ENCODE measurements around the gene KIF26A. TPM values are rescaled to one million over a fixed set of nuclear protein-coding genes. Genes with fewer than 3 reads are reported as not detected.

The KIF26A gene
- total RNA-seq, 1 experiment from 2014 or later, result 3.1 TPM

DNA sequence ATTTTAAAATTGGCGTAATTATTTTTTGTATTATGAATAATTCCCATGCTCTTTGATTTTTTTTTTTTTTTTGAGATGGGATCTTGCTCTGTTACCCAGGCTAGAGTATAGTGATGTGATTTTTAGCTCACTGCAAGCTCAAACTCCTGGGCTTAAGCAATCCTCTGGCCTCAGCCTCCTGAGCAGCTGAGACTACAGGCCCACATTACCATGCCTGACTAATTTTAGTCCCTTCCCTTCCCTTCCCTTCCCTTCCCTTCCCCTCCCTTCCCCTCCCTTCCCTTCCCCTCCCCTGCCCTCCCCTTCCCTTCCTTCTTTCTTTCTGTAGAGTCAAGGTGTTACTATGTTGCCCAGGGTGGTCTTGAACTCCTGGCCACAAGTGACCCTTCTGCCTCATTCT, 9.4 kb upstream of the KIF26A start:
- TF ChIP-seq EZH2 (IDR thresholded peaks at IDR 0.05; ENCODE audit: low read length, unreplicated experiment) (no peak), EZH2phosphoT487 (IDR thresholded peaks at IDR 0.05; ENCODE audit: borderline replicate concordance, low read length) (no peak)
- TF ChIP-seq, protein P1, sequence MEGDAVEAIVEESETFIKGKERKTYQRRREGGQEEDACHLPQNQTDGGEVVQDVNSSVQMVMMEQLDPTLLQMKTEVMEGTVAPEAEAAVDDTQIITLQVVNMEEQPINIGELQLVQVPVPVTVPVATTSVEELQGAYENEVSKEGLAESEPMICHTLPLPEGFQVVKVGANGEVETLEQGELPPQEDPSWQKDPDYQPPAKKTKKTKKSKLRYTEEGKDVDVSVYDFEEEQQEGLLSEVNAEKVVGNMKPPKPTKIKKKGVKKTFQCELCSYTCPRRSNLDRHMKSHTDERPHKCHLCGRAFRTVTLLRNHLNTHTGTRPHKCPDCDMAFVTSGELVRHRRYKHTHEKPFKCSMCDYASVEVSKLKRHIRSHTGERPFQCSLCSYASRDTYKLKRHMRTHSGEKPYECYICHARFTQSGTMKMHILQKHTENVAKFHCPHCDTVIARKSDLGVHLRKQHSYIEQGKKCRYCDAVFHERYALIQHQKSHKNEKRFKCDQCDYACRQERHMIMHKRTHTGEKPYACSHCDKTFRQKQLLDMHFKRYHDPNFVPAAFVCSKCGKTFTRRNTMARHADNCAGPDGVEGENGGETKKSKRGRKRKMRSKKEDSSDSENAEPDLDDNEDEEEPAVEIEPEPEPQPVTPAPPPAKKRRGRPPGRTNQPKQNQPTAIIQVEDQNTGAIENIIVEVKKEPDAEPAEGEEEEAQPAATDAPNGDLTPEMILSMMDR (conservative IDR thresholded peaks at IDR 0.05; ENCODE audit: low read depth, low read length), result no peak
- Histone ChIP-seq H3K4me2 (ENCODE audit: low read length) (no peak overlapping the region), H3F3A (ENCODE audit: low read length, unreplicated experiment) (no peaks in the 10 kb centered on the region), H3K79me2 (ENCODE audit: low read length) (no peaks in the 10 kb centered on the region), H3K27ac (ENCODE audit: low read length) (no peak overlapping the region), H3K36me3 (ENCODE audit: low read depth, low read length) (no peaks in the 10 kb centered on the region), H3K9ac (ENCODE audit: low read length) (no peak overlapping the region), H3K4me3 (ENCODE audit: low read length) (no peak overlapping the region), H3K9me3 (ENCODE audit: low read length) (0 out of 2 replicates have a peak, but pooled peaks cover 8% of the 10 kb centered on the region), H4K20me1 (ENCODE audit: low read length) (no peaks in the 10 kb centered on the region), H2AFZ (ENCODE audit: low read length) (no peak overlapping the region), H3K9me2 (replicated peaks; ENCODE audit: low read length) (no peaks in the 10 kb centered on the region), H3K27me3 (ENCODE audit: low read length) (peaks cover 9% of the 10 kb centered on the region; the same call in 1 of the 2 replicates), H3K4me1 (ENCODE audit: insufficient read depth, low read length) (no peaks in the 10 kb centered on the region)
- no peak for ATAC-seq
- POLR2A ChIA-PET (ENCODE audit: unreplicated experiment), result no interaction called here
- DNase-seq, result no peak
- BruUV-seq (replicated peaks), result no TSS peak
- intact Hi-C loops (cut with micrococcal nuclease), result no loop called here
- CTCF ChIA-PET, result interaction anchor here (0.6 to 1.1 kb wide), 2 partner anchors 49 to 51 kb away, joined by 3 read pairs; no protein-coding TSS in a partner anchor

DNA sequence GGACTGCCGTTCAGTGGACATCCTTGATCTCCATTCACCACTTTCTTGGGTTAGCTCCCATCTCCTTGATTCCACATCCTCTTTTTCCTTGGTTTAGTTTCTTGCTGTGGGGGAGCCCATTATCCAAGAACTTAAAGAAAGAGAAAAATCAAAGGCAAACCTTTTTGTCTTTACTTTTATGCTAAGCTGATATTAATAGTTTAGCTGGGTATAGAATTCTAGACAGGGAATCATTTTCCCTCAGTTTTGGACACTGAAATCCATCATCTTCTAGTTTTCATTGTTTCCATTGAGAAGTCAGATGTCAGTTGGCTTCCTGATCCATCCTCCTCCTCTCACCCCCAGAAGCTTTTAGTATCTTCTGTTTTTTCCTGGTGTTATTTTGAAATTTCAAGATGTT, 8.8 kb upstream of the KIF26A start:
- no peaks in the 10 kb centered on the region for H3K9me2 ChIP-seq (replicated peaks; ENCODE audit: low read length)

More for the DNA sequence above, 8.8 kb upstream of the KIF26A start:
- ChIA-PET CTCF (no interaction called here), POLR2A (ENCODE audit: unreplicated experiment) (no interaction called here)
- no peak overlapping the region for H3K9ac ChIP-seq (ENCODE audit: low read length)
- H3K4me2 ChIP-seq (ENCODE audit: low read length), result no peak overlapping the region
- TF ChIP-seq EZH2 (IDR thresholded peaks at IDR 0.05; ENCODE audit: low read length, unreplicated experiment) (no peak), EZH2phosphoT487 (IDR thresholded peaks at IDR 0.05; ENCODE audit: borderline replicate concordance, low read length) (no peak)
- TF ChIP-seq, protein P1 (conservative IDR thresholded peaks at IDR 0.05; ENCODE audit: low read depth, low read length), result no peak
- H3K79me2 ChIP-seq (ENCODE audit: low read length), result no peaks in the 10 kb centered on the region
- intact Hi-C loops (cut with micrococcal nuclease), result no loop called here
- no peak overlapping the region for H3K27ac ChIP-seq (ENCODE audit: low read length)
- H3K4me1 ChIP-seq (ENCODE audit: insufficient read depth, low read length), result no peaks in the 10 kb centered on the region
- DNase-seq, result no peak
- no peaks in the 10 kb centered on the region for H4K20me1 ChIP-seq (ENCODE audit: low read length)
- no peak overlapping the region for H3K4me3 ChIP-seq (ENCODE audit: low read length)
- BruUV-seq (replicated peaks), result no TSS peak
- no peak for ATAC-seq
- peaks cover 9% of the 10 kb centered on the region; the same call in 1 of the 2 replicates for H3K27me3 ChIP-seq (ENCODE audit: low read length)
- no peak overlapping the region for H2AFZ ChIP-seq (ENCODE audit: low read length)
- H3K9me3 ChIP-seq (ENCODE audit: low read length), result 0 out of 2 replicates have a peak, but pooled peaks cover 8% of the 10 kb centered on the region
- H3F3A ChIP-seq (ENCODE audit: low read length, unreplicated experiment), result no peaks in the 10 kb centered on the region
- no peaks in the 10 kb centered on the region for H3K36me3 ChIP-seq (ENCODE audit: low read depth, low read length)
